Right renal cortex interstitium (tissue), 3 donors: ENCODE measurements around the gene LLPH. TPM values are rescaled to one million over a fixed set of nuclear protein-coding genes. Genes with fewer than 3 reads are reported as not detected.
"Not testable (repeated sequence)": the region's sequence is repeated elsewhere in the genome, so short reads cannot be mapped to it uniquely, and the experiment has no call there.

Experiments used
- DNase-seq, 3 donors: peaks; one replicate each; pipeline ENCODE4 v3.0.0-alpha.2; 2013; ENCODE audit warnings: low read depth in 3 of 3, low spot score in 2 of 3
- polyA plus RNA-seq, 3 donors: library from polyadenylated mRNA; unstranded; fragments of 120-200 nt; gene quantifications; one replicate each; pipeline ENCODE4 v1.2.1, GENCODE V29; 2013; ENCODE audit not compliant: insufficient read length in 3 of 3

The LLPH gene
- 10 to 100 TPM; 38.1 to 40.3 (median 38.7) TPM for polyA plus RNA-seq

GRCh38 chr12:66130267-66131066 lies at the start of gene LLPH:
Gene LLPH, minus strand, starts transcription at chr12:66130750. Its CDS starts 1,644 bp downstream, at chr12:66129106.
- peak; percentile 67 to 87 (median 75) for DNase-seq

DNA sequence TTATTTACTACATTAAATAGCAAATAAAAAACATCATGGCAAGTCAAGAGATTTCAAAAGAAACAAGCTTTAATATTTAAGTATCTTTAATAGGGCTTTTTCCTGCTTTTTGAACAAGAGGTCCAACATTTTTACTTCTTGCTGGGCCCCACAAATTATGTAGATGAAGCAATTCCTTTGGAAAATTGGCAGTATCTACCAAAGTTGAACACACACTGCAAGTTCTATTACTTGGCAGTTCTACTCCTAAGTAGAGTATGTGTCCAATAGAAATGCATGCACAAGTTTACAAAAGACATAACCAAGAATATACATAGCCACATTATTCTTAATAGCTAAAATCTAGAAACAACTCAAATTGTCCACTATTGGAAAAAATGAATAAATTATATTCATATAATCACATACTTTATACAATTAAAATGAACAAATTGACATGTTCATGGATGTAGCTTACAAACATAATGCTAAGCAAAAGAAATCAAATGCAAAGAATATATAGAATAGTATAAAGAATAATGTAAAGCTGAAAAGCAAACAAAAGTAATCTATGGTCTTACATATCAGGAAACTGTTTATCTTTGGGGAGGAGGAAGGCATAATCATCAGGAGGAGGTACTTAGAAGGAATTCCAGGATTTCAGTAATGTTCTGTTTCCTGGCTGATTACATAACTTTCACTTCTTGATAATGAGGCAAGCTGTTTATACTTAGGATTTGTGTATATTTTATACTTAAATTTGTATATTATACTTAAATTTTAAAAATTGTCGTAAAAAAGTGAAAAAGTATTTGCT lies 45.8 kb upstream of the LLPH start:
- DNase-seq, result no peak

DNA sequence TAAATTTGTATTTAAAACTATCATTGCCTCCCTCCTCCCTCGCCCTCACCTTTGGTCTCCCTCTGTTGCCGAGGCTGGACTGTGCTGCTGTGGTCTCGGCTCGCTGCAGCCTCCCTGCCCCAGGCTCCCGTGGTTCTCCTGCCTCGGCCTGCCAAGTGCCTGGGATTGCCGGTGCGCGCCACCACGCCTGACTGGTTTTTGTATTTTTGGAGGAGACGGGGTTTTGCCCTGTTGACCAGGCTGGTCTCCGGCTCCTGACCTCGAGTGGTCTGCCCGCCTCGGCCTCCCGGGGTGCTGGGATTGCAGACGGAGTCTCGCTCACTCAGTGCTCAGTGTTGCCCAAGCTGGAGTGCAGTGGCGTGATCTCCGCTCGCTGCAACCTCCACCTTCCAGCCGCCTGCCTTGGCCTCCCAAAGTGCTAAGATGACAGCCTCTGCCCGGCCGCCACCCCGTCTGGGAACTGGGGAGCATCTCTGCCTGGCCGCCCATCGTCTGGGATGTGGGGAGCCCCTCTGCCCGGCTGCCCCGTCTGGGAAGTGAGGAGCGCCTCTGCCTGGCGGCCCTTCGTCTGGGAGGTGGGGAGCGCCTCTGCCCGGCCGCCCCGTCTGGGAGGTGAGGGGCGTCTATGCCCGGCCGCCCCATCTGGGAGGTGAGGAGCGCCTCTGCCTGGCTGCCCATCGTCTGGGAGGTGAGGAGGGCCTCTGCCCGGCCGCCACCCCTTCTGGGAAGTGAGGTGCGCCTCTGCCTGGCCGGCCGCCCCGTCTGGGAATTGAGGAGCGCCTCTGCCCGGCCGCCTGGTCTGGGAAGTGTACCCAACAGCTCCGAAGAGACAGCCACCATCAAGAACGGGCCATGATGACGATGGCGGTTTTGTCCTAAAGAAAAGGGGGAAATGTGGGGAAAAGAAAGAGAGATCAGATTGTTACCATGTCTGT lies 44.1 kb upstream of the LLPH start:
- DNase-seq, result not testable (repeated sequence)

DNA sequence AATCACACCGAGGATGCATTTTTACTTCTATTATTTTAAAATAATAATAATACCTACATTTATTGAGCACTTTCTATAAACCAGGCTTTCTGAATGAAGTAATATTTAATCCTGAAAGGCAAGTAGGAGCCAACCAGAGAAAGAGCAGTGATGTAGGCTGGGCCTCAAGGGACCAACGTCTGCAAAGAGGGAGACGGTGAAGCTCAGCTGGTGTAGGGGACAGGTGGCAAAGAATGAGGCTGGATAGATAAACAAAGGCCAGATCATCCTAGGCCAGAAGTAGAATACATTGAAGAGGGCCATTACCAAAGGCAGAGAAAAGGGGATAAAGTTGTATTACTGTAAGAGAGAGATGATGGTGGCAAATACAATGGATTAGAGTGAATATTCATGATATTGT lies 40.1 kb upstream of the LLPH start:
- no peak for DNase-seq

- DNase-seq, result peak; percentile 82 to 87 (median 86)
Measured at GRCh38 chr12:66169221-66170170, 38.9 kb upstream of the LLPH start, which contains the start of gene TMBIM4. Gene TMBIM4, minus strand, starts transcription at chr12:66169996. Its CDS starts 45 bp downstream, at chr12:66169951.

GRCh38 chr12:66168410-66168809 lies 37.9 kb upstream of the LLPH start:
- DNase-seq, result no peak

- DNase-seq, result no peak
Measured at GRCh38 chr12:66166561-66166960, 36.0 kb upstream of the LLPH start.

GRCh38 chr12:66165141-66165540 lies 34.6 kb upstream of the LLPH start:
- no peak for DNase-seq

GRCh38 chr12:66164349-66164821 lies 33.8 kb upstream of the LLPH start:
- no peak for DNase-seq

DNA sequence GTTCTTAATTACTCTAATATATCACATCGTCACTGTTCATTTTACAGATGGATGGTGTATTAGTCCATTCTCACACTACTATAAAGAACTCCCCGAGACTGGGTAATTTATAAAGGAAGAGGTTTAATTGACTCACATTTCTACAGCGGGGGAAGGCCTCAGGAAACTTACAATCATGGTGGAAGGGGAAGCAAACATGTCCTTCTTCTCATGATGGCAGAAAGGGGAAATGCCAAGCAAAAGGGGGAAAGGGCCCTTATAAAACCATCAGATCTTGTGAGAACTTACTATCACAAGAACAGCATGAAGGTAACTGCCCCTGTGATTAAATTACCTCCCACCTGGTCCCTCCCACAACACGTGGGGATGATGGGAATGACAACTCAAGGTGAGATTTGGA lies 32.7 kb upstream of the LLPH start:
- DNase-seq, result no peak

- no peak for DNase-seq
Measured at GRCh38 chr12:66162701-66163100, 32.2 kb upstream of the LLPH start.

- DNase-seq, result no peak
Measured at GRCh38 chr12:66160704-66161103, 30.2 kb upstream of the LLPH start.

GRCh38 chr12:66159123-66159522 lies 28.6 kb upstream of the LLPH start:
- DNase-seq, result no peak

GRCh38 chr12:66156654-66157053 lies 26.1 kb upstream of the LLPH start:
- no peak for DNase-seq

DNA sequence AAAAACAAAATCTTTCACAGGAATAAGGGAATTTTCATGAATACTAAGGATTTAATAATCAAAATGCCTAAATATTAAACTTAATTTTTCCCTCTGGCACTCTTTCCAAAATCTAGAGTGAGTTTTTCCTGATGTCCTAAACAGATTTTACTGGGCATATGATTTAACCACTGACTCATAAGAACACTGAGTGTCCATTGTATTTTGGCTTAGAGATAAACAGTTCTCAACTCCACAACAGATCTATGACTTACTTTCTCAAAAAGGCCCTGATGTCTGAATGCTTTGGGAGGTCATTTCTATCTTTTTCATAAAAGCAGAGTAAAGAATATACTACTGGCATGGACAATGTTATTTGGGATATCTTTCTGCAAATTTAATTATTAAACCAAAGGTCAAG lies 24.2 kb upstream of the LLPH start:
- no peak for DNase-seq

DNA sequence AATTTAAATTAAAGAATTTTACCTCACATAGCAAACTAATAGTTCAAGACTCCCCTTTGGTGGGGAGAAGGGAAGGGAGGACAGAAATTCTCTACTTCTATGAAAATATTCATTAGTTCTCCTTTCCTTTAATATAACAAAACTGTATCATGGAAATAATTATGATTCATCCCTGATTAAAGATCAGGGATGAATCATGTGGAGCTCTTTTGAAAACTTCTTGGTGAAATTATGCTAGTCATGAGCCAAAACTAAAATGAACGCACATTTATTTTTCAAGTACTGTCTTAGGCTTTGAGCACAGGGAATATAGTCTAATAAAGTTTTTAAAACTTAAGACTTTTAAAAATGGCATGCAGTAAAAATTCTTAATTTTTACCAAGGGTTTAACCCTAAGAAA lies 22.2 kb upstream of the LLPH start:
- no peak for DNase-seq

DNA sequence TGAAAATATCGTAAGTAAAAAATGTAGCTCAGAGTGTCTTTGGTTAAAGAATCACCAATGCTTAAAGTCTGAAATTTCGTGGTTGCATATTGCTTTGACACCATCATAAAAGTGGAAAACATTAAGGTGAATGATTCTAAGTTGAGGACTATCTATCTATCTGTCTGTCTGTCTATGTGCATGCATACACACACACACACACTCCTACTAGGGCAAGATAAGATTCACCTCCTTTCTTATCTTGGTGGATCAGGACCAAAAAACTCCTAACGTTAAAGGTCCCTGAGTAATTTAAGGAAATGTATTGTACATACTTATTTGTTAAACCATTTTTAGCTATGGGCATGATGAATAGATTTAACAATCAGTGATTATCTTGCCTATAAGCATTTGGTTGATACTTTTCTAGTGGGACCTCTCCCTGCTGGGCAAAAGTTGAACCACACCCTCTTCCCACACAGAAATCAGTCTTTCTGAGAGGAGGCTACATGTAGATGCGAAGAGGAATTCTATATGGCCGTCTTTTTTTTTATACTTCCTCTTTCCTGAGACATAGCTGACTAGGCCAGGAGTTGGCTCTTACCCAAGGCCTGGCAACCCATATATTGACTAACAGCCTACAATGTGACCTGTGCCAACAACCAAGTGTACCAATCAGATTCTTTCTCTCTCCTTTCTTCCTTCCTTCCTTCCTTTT lies 19.3 kb upstream of the LLPH start:
- DNase-seq, result no peak

DNA sequence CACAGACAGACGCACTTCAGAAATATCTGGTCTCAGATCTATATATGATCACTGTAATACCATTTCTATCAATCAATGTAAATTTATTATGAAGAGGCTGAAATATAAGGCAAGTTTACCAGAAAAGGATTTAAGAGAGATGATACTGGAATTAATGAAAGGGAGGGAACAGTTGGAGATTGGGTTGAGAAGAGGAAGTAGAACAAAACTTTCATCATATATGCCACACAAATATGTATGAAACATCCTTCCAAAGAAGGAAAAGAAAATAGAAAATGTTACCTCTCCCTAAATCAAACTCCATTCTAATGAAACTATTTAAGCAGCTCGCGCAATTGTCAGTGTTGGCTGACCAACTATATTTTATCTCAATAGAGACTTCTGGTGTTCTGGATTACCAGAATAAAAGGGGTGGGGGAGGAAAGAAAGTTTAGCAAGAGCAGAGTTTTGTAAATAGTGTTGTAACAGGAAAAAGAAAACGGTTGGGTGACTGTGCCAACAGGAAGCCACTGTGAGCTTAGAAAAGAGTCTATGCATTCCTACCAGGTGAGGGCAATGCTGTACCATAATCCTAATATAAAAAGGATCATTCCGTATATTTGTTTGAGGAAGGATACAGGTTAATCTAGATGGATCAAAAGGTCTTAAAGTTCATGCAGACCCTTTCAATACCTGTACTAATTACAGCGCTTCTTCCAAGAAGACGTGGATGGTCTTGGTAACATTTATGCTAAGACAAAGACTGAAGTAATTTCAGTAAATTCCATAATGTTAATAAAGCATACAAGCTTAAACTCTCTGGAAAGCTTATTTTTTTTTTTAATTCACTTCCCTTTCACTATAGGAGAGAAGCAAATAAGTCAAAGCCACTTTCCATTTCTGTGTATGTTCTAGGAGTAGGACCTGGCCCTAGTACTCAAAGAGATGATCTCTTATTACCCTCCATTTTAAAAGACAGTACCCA lies 14.5 kb upstream of the LLPH start:
- no peak for DNase-seq
